PC-9 (cell line): ENCODE results near the gene ROBO1. TPM values are rescaled to one million over a fixed set of nuclear protein-coding genes. Genes with fewer than 3 reads are reported as not detected.

Source experiments
- BruUV-seq: library from RNA; stranded (reverse); fragments of 400-500 nt; replicated peaks from 2 replicates; lab custom pipeline; 2021; lab: Mats Ljungman, UMichigan
- CTCF ChIA-PET: fragments of 300-600 bp; sonication (Branson Sonifier 250); formaldehyde crosslinking; loops from one replicate; lab custom pipeline; 2022; ENCODE audit warnings: antibody characterized with exemption; lab: Charles Lee
- POLR2A ChIA-PET: fragments of 300-600 bp; sonication (Branson Sonifier 250); formaldehyde crosslinking; loops from one replicate; lab custom pipeline; 2022; ENCODE audit warnings: antibody characterized with exemption; ENCODE audit not compliant: unreplicated experiment; lab: Charles Lee
- DNase-seq, 2 experiments: peaks; one replicate each; pipeline versions ENCODE4 v3.0.0 to v3.0.0-alpha.2; 2015 to 2022; ENCODE audit warnings: mixed read lengths in 1 of 2
- H2AFZ ChIP-seq: fragments of 200-600 bp; sonication (generic); 2 replicates; pipeline ENCODE4 v1.8.1; 2017; ENCODE audit warnings: antibody characterized with exemption
- H3F3A ChIP-seq: fragments of 200-600 bp; sonication (generic); 2 replicates; pipeline ENCODE4 v1.8.1; 2017; ENCODE audit warnings: antibody characterized with exemption, mild to moderate bottlenecking, low read depth; ENCODE audit not compliant: insufficient read depth
- H3K27ac ChIP-seq: fragments of 200-600 bp; sonication (generic); 2 replicates; pipeline ENCODE4 v1.6.1; 2016; ENCODE audit warnings: mixed run types
- H3K27me3 ChIP-seq: fragments of 200-600 bp; sonication (generic); 2 replicates; pipeline ENCODE4 v1.6.1; 2016; ENCODE audit warnings: low read depth, mixed run types; ENCODE audit not compliant: insufficient read depth
- H3K36me3 ChIP-seq: fragments of 200-600 bp; sonication (generic); 2 replicates; pipeline ENCODE4 v1.6.1; 2016; ENCODE audit warnings: low read depth, mixed run types
- H3K4me1 ChIP-seq: fragments of 200-600 bp; sonication (generic); replicated peaks from 2 replicates; pipeline ENCODE4 v1.6.1; 2016; ENCODE audit warnings: mixed run types; ENCODE audit not compliant: insufficient read depth
- H3K4me2 ChIP-seq: fragments of 200-600 bp; sonication (generic); 2 replicates; pipeline ENCODE4 v1.6.1; 2017; ENCODE audit warnings: mixed run types
- H3K4me3 ChIP-seq: fragments of 200-600 bp; sonication (generic); 2 replicates; pipeline ENCODE4 v1.6.1; 2016; ENCODE audit warnings: mixed run types
- H3K79me2 ChIP-seq: fragments of 200-600 bp; sonication (generic); 2 replicates; pipeline ENCODE4 v1.6.1; 2017; ENCODE audit warnings: low read depth, mixed run types
- H3K9me2 ChIP-seq: fragments of 200-600 bp; sonication (generic); 2 replicates; pipeline ENCODE4 v1.8.1; 2017; ENCODE audit warnings: mild to moderate bottlenecking; ENCODE audit not compliant: insufficient read depth
- H3K9me3 ChIP-seq: fragments of 200-600 bp; sonication (generic); 2 replicates; pipeline ENCODE4 v1.8.1; 2016; ENCODE audit warnings: low read depth; ENCODE audit not compliant: insufficient read depth
- H4K20me1 ChIP-seq: fragments of 200-600 bp; sonication (generic); 2 replicates; pipeline ENCODE4 v1.8.1; 2017; ENCODE audit not compliant: insufficient read depth
- EZH2 ChIP-seq: fragments of 200-600 bp; sonication (generic); IDR thresholded peaks from 2 replicates; pipeline ENCODE4 v1.8.0; 2017; ENCODE audit warnings: antibody characterized with exemption, low read depth
- intact Hi-C: fragments of 100-400 bp; cut with micrococcal nuclease; formaldehyde crosslinking; loops from one replicate; pipeline ENCODE4 v1.10.0; 2022; ENCODE audit not compliant: unreplicated experiment
- total RNA-seq: library from RNA; stranded (reverse); gene quantifications from 2 replicates; pipeline ENCODE4 v1.2.3, GENCODE V29; 2021
- TF ChIP-seq, protein P1 (sequence below): fragments of 200-600 bp; sonication (generic); conservative IDR thresholded peaks from 2 replicates; pipeline ENCODE4 v1.6.1; 2017; ENCODE audit warnings: mixed run types, antibody characterized with exemption, mild to moderate bottlenecking, moderate library complexity

Gene ROBO1
- total RNA-seq, 1 experiment from 2014 or later = 17.5 TPM

DNA sequence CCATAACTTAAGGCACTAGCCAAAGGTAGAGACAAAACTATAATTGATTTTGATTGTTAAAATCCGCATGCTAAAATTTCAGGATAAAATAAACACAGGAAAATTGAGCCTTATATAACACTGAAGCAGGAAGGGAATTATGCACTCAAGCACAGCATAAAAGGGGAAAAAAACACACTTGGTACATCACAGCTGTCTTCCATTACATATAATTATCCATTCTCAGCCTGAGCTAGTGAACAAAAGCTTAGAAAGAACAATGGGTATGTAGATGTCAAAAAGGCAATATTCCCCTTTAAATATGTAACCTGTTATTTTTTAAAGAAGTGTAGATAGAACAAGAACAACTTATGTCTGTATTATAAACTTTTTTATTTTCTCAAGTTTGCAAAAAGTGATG lies 899.2 kb downstream of the ROBO1 start:
- TF ChIP-seq, protein P1, sequence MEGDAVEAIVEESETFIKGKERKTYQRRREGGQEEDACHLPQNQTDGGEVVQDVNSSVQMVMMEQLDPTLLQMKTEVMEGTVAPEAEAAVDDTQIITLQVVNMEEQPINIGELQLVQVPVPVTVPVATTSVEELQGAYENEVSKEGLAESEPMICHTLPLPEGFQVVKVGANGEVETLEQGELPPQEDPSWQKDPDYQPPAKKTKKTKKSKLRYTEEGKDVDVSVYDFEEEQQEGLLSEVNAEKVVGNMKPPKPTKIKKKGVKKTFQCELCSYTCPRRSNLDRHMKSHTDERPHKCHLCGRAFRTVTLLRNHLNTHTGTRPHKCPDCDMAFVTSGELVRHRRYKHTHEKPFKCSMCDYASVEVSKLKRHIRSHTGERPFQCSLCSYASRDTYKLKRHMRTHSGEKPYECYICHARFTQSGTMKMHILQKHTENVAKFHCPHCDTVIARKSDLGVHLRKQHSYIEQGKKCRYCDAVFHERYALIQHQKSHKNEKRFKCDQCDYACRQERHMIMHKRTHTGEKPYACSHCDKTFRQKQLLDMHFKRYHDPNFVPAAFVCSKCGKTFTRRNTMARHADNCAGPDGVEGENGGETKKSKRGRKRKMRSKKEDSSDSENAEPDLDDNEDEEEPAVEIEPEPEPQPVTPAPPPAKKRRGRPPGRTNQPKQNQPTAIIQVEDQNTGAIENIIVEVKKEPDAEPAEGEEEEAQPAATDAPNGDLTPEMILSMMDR = no peak
- no peak for TF ChIP-seq EZH2
- no peaks in the 10 kb centered on the region for H3K9me2 ChIP-seq
- H3K4me3 ChIP-seq = no peak overlapping the region
- no peak overlapping the region for H3K4me2 ChIP-seq
- H3K36me3 ChIP-seq = no peaks in the 10 kb centered on the region
- intact Hi-C loops = no loop called here
- no peaks in the 10 kb centered on the region for H3K79me2 ChIP-seq
- no peaks in the 10 kb centered on the region for H3K4me1 ChIP-seq
- ChIA-PET POLR2A (interaction anchor here (0.6 kb wide), 1 partner anchor 1903 kb away, joined by 3 read pairs; no protein-coding TSS in a partner anchor), CTCF (no interaction called here)
- H3K27ac ChIP-seq = no peak overlapping the region
- H3K9me3 ChIP-seq = no peaks in the 10 kb centered on the region
- H3F3A ChIP-seq = no peaks in the 10 kb centered on the region
- no peak overlapping the region for H2AFZ ChIP-seq
- no peaks in the 10 kb centered on the region for H4K20me1 ChIP-seq
- BruUV-seq = no TSS peak
- no peak for DNase-seq
- no peaks in the 10 kb centered on the region for H3K27me3 ChIP-seq

DNA sequence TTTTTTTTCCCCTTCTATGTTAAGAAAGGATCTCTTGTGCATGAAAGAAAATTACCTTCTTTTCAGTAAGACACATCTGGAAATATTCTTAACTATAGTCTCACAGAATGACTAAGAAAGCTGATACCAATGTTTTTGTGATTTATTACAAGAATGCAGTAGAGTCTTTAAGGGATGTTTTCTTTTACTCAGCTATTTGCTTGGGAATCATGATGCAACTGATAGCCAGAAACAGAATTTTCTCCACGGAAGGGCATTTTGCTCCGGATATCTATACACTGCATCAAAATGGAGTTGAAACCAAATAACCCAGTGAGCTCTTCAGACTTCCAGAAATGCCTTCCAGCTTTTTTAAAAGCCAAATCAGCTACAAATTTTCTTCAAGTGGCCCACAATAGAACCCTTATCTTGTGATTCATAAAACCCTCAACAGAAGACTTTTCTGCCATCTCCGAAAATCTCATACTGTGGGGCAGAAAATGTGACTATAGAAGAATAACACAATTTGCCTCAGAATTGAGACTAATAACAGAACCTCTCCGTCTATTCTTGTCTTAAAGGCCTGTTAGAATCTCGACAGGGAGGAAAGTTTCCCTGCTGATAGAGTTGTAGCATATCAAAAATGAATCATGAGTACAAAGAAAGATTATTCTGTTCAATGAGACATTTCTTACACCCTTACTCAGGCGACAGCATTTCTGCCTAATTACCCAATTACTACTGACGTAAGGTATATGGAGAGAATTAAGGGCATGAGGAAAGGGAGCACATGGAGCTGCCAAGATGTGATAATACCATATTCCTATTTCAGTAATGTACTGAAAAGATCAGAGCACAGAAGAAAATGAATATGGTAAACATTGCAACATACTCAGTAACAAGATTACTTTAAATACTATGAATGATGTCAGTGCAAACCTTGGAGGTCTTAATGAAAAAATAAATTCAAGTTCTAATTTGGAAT lies 900.1 kb downstream of the ROBO1 start:
- Histone ChIP-seq H3F3A (no peaks in the 10 kb centered on the region), H3K36me3 (no peaks in the 10 kb centered on the region), H3K4me3 (no peak overlapping the region), H2AFZ (no peak overlapping the region), H3K9me3 (no peaks in the 10 kb centered on the region), H3K4me2 (no peak overlapping the region), H3K27me3 (no peaks in the 10 kb centered on the region), H3K4me1 (no peaks in the 10 kb centered on the region), H3K9me2 (no peaks in the 10 kb centered on the region), H4K20me1 (no peaks in the 10 kb centered on the region), H3K79me2 (no peaks in the 10 kb centered on the region), H3K27ac (no peak overlapping the region)
- intact Hi-C loops = no loop called here
- no peak for DNase-seq
- POLR2A ChIA-PET = interaction anchor here (0.6 kb wide), 1 partner anchor 1902 kb away, joined by 3 read pairs; no protein-coding TSS in a partner anchor
- CTCF ChIA-PET = no interaction called here
- no TSS peak for BruUV-seq
- TF ChIP-seq, protein P1 = no peak
- TF ChIP-seq EZH2 = no peak

DNA sequence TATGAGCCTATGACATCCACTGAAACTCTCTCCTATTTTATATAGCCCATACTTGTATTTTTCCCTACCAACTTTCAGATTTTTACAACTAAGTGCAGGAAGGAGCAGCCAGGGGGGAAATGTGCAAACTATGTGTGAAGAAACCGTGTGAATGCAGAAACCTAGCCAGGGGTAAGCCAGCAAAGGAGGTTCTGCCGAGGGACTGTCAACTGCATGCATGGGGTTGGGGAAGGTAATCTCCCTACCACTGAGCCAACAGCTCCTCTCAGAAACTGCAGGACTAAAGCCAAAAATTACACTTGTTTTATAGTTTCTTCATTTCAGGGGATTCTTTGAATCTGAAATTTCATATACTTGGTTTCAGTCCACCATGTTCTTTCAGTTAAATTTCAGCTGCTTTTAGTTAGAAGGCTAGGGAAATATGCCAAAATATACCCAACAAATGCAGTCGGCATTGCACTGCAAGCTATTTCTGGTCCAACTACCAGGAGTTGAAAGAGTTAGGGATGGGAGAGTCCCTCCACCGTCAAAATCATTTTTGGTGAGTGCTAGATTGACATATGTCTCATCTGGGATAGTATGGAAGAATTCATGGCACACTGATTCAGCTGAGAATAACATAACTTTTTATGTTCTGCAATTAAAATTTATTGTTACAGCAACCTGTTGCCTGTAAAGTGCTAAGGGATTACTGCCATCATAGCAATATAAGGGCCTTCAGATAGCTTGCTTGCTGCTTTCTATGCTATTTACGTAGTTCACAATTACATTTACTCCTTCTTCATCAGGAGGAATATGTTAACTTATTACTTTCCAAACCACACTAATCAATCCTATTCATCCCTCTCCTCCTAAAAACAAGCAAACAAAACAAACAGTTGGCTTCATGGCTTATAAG lies 904.2 kb downstream of the ROBO1 start:
- H3K9me3 ChIP-seq = no peaks in the 10 kb centered on the region
- TF ChIP-seq, protein P1 = no peak
- TF ChIP-seq EZH2 = no peak
- H2AFZ ChIP-seq = no peak overlapping the region
- DNase-seq = no peak
- no peak overlapping the region for H3K27ac ChIP-seq
- no peaks in the 10 kb centered on the region for H4K20me1 ChIP-seq
- H3K79me2 ChIP-seq = no peaks in the 10 kb centered on the region
- POLR2A ChIA-PET = no interaction called here
- intact Hi-C loops = no loop called here
- no peak overlapping the region for H3K4me3 ChIP-seq
- no peak overlapping the region for H3K4me2 ChIP-seq
- H3K36me3 ChIP-seq = no peaks in the 10 kb centered on the region
- no peaks in the 10 kb centered on the region for H3K4me1 ChIP-seq
- CTCF ChIA-PET = no interaction called here
- BruUV-seq = no TSS peak
- H3K27me3 ChIP-seq = no peaks in the 10 kb centered on the region
- no peaks in the 10 kb centered on the region for H3F3A ChIP-seq
- H3K9me2 ChIP-seq = no peaks in the 10 kb centered on the region
